Middle frontal gyrus (tissue), 1 donor: ENCODE measurements around the gene LYSMD1.

Experiments
- DNase-seq: peaks from one replicate; pipeline ENCODE4 v3.0.0-alpha.2; 2015; ENCODE audit warnings: low spot score; ENCODE audit errors: extremely low spot score

Gene LYSMD1

DNA sequence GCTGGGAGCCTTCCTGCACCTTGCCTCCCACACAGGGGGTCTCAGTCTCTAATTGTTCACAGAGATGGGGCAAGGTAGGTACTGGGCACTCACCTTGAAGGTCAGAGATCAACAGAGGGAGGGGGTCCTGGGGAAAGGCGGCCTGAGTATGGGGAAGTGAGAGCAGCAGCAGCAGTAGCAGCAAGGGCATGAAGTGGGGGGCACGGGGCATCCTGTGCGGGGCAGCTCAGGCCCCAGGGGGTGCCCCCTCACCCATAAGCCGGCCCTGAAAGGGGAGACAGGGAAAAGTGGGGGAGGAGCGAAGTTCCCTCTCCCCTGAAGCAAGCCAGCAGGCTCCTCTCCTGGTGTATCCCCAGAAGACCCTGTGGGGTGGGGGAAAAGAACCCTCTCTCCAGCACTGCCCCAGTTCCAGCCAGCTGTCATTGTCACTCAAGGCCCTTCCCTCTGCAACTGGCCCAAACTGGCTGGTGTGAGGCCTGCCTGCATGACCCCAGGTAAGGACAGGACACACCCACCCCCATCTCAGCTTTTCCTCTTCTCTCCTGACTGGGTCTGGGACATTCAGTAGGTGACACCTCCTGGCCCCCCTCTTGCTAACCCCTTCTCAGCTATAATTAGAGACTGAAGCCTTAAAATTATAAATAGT, 23.2 kb downstream of the LYSMD1 start:
- no peak for DNase-seq

DNA sequence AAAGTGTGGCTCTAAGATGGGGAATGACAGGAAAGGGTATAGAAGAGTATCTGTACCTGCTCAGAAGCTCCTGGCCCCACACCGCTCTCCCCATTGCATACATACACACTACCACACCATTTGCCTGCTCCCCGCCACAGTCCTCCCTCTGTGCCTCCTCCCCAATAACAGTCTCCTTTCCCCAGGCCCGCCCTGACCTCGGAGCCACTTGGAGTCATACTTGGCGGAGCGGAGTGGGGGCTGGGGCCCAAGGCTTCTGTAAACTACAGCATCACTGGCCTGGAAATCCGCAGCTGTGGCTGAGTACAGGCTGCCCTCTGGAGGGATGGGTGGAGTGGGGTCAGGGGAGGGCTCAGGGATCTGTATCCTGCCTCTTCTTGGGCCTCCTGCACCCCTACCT, 27.9 kb downstream of the LYSMD1 start:
- no peak for DNase-seq

DNA sequence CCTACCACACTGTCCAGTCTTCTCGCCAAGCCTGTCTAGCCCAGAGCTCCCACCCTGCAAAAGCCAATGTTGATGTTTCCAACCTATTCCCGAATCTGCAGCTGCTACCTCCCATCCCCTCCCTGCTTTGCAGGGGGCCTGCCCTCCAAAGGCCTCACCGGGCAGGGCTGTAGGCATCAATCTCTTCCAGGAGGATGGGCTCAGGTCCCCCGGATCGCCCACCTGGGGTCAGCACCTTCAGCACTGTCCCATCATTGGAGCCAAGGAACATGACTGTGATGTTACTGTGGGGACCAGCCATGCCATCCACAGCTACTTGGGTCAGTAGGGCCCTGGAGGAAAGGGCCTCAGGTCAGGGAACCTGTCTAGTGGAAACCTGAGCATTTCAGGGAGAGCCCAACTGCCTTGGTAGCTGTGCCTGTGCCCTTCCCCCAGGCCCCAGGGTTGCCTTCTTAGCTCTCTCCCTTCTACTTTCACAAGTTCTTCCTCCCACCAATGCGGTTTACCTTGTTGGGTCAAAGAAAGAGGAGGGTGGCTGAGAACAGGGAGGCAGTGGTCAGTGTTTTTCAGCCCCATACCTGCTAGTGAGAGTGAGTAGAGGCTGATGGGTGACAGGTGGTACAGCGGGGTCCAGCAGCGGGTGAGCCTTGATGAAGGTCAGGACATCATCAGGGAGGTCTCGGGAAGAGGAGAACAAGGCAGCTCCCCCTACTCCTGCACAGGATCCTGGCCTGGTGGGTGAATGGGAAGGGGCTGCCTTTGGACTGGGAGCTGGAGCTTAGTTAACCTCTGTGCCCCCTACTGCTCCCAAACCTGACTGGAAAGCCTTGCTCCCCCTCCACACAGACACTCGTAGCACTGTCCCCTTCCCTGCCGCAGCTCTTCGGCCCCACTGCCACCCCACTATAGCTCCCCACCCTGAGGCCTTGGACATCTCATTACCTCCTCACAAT, 30.0 kb downstream of the LYSMD1 start:
- DNase-seq = no peak

DNA sequence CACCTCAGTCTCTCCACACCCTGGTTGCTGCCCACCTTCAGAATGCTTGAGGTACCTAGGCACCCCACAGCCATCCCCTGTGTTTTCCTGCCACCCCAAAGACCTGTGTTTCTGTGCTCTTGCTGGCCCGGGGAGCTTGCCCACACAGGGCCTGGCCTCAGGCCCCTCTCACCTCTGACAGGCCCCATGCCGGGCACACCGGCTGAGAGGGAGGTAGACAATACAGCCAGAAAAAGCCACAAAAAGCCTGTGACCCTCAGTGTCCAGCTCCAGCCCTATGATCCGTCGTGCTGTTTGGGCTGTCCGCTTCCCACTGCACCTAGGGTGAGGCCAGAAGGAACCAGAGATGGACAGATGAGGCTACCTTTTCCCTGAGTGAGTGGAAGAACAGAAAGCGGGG, 30.7 kb downstream of the LYSMD1 start:
- no peak for DNase-seq

DNA sequence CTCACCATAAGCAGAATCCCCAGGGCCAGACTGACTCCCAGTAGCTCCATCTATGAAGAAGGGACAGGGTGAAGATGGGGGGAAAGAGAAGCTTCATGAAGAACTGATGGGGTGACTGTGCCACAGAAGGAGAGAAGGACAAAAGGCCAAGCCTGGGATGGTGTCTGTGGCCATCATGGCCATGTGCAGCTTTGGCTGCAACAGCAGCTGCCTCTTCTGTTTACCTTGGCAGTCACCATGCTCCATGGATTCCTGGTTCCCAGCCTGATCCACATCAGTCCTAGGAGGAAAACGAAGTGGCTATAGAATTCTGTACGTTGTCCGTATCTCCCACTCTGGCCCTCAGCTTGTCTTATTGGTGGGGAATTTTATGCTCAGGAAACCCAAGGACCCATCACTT, 31.3 kb downstream of the LYSMD1 start:
- no peak for DNase-seq

DNA sequence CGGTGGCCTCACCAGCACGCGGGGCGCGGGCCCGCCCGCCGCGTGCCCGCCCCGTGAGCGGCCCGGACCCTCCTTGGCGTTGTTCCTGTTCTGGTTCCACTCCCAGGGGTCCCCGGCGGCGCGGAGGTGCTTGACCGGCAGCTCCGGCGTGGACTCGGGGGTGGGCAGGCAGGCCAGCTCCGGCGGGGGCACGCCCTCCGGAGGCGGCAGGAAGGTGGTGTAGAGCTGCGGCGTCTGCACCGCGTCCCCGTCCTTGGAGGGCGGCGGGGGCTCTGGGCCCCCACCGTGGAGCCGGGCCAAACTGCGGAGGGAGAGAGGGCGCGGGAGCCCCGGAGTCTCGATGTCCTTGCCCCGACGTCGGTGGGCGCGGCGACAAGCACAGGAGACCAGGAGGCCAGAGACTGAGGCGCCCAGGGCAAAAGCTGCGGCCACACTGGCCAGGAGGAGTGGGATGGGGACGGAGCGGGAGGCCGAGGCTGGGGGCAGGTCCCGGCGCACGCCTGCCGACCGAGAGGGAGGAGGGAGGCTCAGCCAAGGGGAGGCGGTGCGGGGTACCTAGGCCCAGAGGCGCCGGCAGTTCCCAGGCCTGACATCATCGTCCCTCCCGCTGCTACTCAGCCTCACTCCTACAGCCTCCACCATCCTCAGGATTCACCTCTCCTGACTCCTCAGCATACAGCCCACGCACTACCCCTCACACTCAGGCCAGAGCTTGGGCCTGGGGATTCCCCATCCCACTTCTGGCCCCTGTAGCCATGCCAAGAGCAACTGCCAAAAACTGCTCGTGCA, 32.5 kb downstream of the LYSMD1 start:
- no peak for DNase-seq

- no peak for DNase-seq
Measured at GRCh38 chr1:151132335-151133017, 33.2 kb downstream of the LYSMD1 start.

GRCh38 chr1:151131701-151132334, 33.9 kb downstream of the LYSMD1 start:
- DNase-seq = no peak

DNA sequence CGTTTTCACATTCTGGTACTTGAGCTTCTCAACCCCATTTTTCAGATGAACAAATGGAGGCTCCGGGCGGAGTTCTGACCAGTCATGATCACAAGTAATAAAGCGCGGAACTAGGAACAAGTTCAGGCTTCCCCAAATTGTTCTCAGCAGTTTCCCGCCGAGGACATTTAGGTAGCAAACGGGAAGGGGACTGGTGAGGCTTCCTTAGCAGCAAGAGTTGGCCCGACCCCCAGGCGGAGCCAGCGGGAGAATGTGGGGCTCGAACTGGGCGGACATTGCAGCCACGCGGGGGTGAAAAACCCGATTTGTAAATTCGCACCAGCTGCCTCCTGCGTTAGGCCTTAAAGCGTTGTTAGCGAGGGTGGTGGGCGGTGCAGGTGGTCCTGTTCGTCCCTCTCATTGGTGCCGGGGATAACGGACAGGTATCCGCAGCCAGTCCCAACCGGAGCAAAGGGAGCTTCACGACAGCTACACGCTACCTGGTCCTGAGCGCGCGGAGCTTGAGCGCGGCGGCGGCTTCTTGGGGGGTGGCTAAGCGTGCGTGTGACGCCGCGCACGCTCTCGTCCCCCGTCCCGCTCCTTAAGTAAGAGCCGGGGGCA, 34.6 kb downstream of the LYSMD1 start:
- DNase-seq = peak; percentile 60

GRCh38 chr1:151128800-151129199, 36.9 kb downstream of the LYSMD1 start:
- no peak for DNase-seq

GRCh38 chr1:151124763-151125403, 40.8 kb downstream of the LYSMD1 start:
- no peak for DNase-seq

GRCh38 chr1:151113877-151114276, 51.8 kb downstream of the LYSMD1 start:
- DNase-seq = no peak
